ENCODE data around the gene UBE2N. TPM values are rescaled to one million over a fixed set of nuclear protein-coding genes. Genes with fewer than 3 reads are reported as not detected.

UBE2N gene
- total RNA-seq, 2 experiments from 2014 or later, result 159 to 170 TPM

- H3K36me3 Mint-ChIP-seq (ENCODE audit: low read depth), result peaks cover 2% of the 10 kb centered on the region
- no peaks in the 10 kb centered on the region for H3K9me3 Mint-ChIP-seq
- no peak overlapping the region for H3K4me3 Mint-ChIP-seq
- ChIA-PET CTCF (interaction anchor here (0.6 to 1.2 kb wide), 3 partner anchors 9 to 387 kb away, joined by 3 to 6 read pairs (median 3); no protein-coding TSS in a partner anchor), POLR2A (interaction anchor here (1.6 kb wide), 1 partner anchor 445 kb away, joined by 5 read pairs; the partner anchor contains the start of gene EEA1)
- H3K27me3 Mint-ChIP-seq, result peaks cover 4% of the 10 kb centered on the region
- no peak overlapping the region for H3K27ac Mint-ChIP-seq
- DNase-seq, result no peak
- H3K4me1 Mint-ChIP-seq, result peaks cover 8% of the 10 kb centered on the region
These were observed 67.6 kb downstream of the UBE2N start for GRCh38 chr12:93373961-93374656.

DNA sequence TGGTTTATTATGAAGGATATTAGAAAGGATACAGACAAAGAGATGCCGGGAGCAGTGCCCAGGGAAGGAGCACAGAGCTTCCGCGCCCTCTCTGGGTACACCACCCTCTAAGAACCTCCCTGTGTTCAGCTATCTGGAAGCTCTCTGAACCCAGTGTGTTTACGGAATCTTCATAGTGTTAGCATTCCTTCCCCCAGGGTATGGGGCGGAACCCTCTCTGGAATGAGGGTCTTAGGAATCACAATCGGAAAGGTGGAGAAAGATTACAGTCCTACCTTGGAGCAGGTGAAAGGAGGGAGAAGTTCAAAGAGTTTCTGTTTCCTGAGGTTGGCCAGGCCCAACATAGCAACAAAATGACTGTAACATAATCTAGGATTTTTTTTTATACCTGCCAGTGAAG, 70.8 kb downstream of the UBE2N start:
- Mint-ChIP-seq H3K27me3 (peaks cover 2% of the 10 kb centered on the region), H3K27ac (no peak overlapping the region), H3K9me3 (no peaks in the 10 kb centered on the region), H3K4me1 (peaks cover 2% of the 10 kb centered on the region), H3K36me3 (ENCODE audit: low read depth) (no peaks in the 10 kb centered on the region), H3K4me3 (no peak overlapping the region)
- ChIA-PET POLR2A (no interaction called here), CTCF (no interaction called here)
- no peak for DNase-seq

- no peak for DNase-seq
- Mint-ChIP-seq H3K27me3 (peaks cover 2% of the 10 kb centered on the region), H3K4me1 (peaks cover 4% of the 10 kb centered on the region), H3K27ac (no peak overlapping the region), H3K9me3 (no peaks in the 10 kb centered on the region), H3K4me3 (no peak overlapping the region), H3K36me3 (ENCODE audit: low read depth) (no peaks in the 10 kb centered on the region)
- CTCF ChIA-PET, result no interaction called here
- POLR2A ChIA-PET, result no interaction called here
These were observed 72.2 kb downstream of the UBE2N start for GRCh38 chr12:93369505-93369904.

- Mint-ChIP-seq H3K36me3 (ENCODE audit: low read depth) (no peaks in the 10 kb centered on the region), H3K27ac (no peak overlapping the region), H3K27me3 (peaks cover 2% of the 10 kb centered on the region), H3K9me3 (no peaks in the 10 kb centered on the region), H3K4me3 (no peak overlapping the region), H3K4me1 (peaks cover 9% of the 10 kb centered on the region)
- POLR2A ChIA-PET, result no interaction called here
- CTCF ChIA-PET, result no interaction called here
- DNase-seq, result no peak
These were observed 73.0 kb downstream of the UBE2N start for GRCh38 chr12:93368766-93369165.

- DNase-seq, result no peak
- ChIA-PET POLR2A (no interaction called here), CTCF (interaction anchor here (0.9 kb wide), 1 partner anchor 16 kb away, joined by 3 read pairs; no protein-coding TSS in a partner anchor)
- H3K9me3 Mint-ChIP-seq, result no peaks in the 10 kb centered on the region
- no peaks in the 10 kb centered on the region for H3K27me3 Mint-ChIP-seq
- H3K36me3 Mint-ChIP-seq (ENCODE audit: low read depth), result no peaks in the 10 kb centered on the region
- no peak overlapping the region for H3K4me3 Mint-ChIP-seq
- no peak overlapping the region for H3K27ac Mint-ChIP-seq
- H3K4me1 Mint-ChIP-seq, result peaks cover 10% of the 10 kb centered on the region
These were observed 75.3 kb downstream of the UBE2N start for GRCh38 chr12:93366422-93366821.

DNA sequence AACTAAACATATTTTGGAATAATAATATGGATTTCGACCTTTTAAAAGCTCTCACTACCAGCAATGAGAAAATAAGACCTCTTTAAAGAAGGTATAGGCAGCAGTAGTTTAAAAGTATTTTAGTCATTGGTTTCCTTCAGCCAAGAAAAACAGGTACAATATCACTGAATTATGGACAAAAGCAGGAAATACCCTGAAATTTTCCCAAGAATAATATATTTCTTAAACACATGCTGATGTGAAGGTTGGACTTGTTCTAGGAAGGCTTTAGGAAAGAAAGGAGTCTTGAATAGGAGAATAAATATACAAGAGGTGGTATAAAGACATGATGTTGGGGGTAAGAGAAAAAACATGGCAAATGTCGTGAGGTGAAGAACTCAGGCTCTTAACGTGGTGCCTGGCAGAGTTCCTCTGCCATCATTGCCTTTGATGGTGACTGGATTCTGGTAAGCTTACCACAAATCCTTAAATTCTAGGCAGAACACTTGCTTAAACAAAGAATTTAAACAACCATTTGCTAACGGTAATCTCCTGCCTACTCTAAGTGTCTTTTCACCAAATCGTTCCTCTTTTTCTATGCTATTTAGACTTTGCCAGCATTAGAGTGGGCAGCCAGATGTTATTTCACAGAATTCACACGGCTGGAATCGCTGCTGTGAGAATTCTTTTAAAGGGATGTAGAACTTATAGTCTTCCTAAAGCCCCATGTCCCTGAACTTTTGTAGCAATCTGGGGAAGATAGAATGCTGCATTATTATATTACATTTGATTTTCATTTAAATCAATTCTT, 75.9 kb downstream of the UBE2N start:
- no peak overlapping the region for H3K27ac Mint-ChIP-seq
- no peak for DNase-seq
- no peak overlapping the region for H3K4me3 Mint-ChIP-seq
- peaks cover 10% of the 10 kb centered on the region for H3K4me1 Mint-ChIP-seq
- no peaks in the 10 kb centered on the region for H3K27me3 Mint-ChIP-seq
- ChIA-PET POLR2A (no interaction called here), CTCF (interaction anchor here (0.6 to 0.9 kb wide), 3 partner anchors 8 to 16 kb away, joined by 3 to 4 read pairs (median 3); no protein-coding TSS in a partner anchor)
- no peaks in the 10 kb centered on the region for H3K9me3 Mint-ChIP-seq
- no peaks in the 10 kb centered on the region for H3K36me3 Mint-ChIP-seq (ENCODE audit: low read depth)

- H3K4me3 Mint-ChIP-seq, result no peak overlapping the region
- no peak for DNase-seq
- H3K9me3 Mint-ChIP-seq, result no peaks in the 10 kb centered on the region
- H3K4me1 Mint-ChIP-seq, result peaks cover 10% of the 10 kb centered on the region
- H3K36me3 Mint-ChIP-seq (ENCODE audit: low read depth), result no peaks in the 10 kb centered on the region
- H3K27me3 Mint-ChIP-seq, result no peaks in the 10 kb centered on the region
- ChIA-PET CTCF (interaction anchor here (0.6 to 1.0 kb wide), 2 partner anchors 12 to 33 kb away, joined by 3 to 4 read pairs; no protein-coding TSS in a partner anchor), POLR2A (interaction anchor here (1.1 to 1.2 kb wide), 3 partner anchors 13 to 24 kb away, joined by 3 read pairs; no protein-coding TSS in a partner anchor)
- H3K27ac Mint-ChIP-seq, result no peak overlapping the region
These were observed 77.9 kb downstream of the UBE2N start for GRCh38 chr12:93363841-93364297.

- no peaks in the 10 kb centered on the region for H3K27me3 Mint-ChIP-seq
- ChIA-PET POLR2A (no interaction called here), CTCF (no interaction called here)
- H3K9me3 Mint-ChIP-seq, result no peaks in the 10 kb centered on the region
- H3K4me3 Mint-ChIP-seq, result no peak overlapping the region
- no peak for DNase-seq
- H3K36me3 Mint-ChIP-seq (ENCODE audit: low read depth), result no peaks in the 10 kb centered on the region
- H3K27ac Mint-ChIP-seq, result no peak overlapping the region
- H3K4me1 Mint-ChIP-seq, result peaks cover 10% of the 10 kb centered on the region
These were observed 80.4 kb downstream of the UBE2N start for GRCh38 chr12:93361151-93361919.

DNA sequence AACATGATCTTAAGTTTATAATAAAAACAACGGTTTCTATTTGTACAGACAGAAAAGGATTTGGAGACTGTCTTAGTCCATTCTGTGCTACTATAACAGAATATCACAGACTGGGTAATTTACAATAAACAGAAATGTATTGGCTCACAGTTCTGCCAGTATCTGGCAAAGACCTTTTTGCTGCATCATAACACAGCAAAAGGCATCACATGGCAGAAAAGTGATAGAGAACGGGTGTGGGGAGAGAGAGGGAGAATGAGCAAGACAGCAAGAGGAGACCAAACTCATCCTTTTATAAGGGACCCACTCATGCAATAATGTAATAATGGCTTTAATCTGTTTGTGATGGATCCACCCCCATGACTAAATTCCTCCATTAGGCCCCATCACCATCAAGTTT, 81.1 kb downstream of the UBE2N start:
- Mint-ChIP-seq H3K9me3 (no peaks in the 10 kb centered on the region), H3K36me3 (ENCODE audit: low read depth) (no peaks in the 10 kb centered on the region), H3K4me3 (no peak overlapping the region), H3K4me1 (peaks cover 10% of the 10 kb centered on the region), H3K27ac (no peak overlapping the region), H3K27me3 (no peaks in the 10 kb centered on the region)
- POLR2A ChIA-PET, result no interaction called here
- CTCF ChIA-PET, result no interaction called here
- no peak for DNase-seq

GRCh38 chr12:93358821-93359220, 82.9 kb downstream of the UBE2N start:
- CTCF ChIA-PET, result interaction anchor here (0.7 to 2.1 kb wide), 2 partner anchors 18 to 61 kb away, joined by 3 to 5 read pairs; no protein-coding TSS in a partner anchor
- POLR2A ChIA-PET, result no interaction called here
- Mint-ChIP-seq H3K9me3 (no peaks in the 10 kb centered on the region), H3K27ac (no peak overlapping the region), H3K27me3 (no peaks in the 10 kb centered on the region), H3K4me1 (peaks cover 2% of the 10 kb centered on the region), H3K36me3 (ENCODE audit: low read depth) (no peaks in the 10 kb centered on the region), H3K4me3 (no peak overlapping the region)
- no peak for DNase-seq

DNA sequence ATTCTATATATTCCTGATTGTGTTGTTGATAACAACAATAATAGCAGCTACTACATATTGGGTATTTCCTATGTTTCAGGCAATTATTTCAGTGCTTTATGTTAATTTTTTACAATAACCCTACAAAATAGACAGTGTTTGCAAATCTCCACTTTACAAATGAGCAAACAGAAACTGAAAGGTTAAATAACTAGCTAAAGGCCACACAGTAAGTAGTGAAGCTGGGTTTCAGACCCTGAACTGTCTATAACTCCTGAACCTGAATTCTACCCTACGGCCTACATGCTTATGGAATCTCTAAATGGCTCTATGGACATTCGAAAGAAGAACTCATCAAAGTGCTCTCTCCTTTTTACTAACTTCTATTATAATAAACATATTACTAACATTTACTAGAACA, 83.7 kb downstream of the UBE2N start:
- Mint-ChIP-seq H3K4me3 (no peak overlapping the region), H3K36me3 (ENCODE audit: low read depth) (no peaks in the 10 kb centered on the region), H3K9me3 (no peaks in the 10 kb centered on the region), H3K27ac (no peak overlapping the region), H3K4me1 (no peaks in the 10 kb centered on the region), H3K27me3 (no peaks in the 10 kb centered on the region)
- no peak for DNase-seq
- ChIA-PET POLR2A (no interaction called here), CTCF (interaction anchor here (0.7 to 2.1 kb wide), 2 partner anchors 18 to 61 kb away, joined by 3 to 5 read pairs; no protein-coding TSS in a partner anchor)

DNA sequence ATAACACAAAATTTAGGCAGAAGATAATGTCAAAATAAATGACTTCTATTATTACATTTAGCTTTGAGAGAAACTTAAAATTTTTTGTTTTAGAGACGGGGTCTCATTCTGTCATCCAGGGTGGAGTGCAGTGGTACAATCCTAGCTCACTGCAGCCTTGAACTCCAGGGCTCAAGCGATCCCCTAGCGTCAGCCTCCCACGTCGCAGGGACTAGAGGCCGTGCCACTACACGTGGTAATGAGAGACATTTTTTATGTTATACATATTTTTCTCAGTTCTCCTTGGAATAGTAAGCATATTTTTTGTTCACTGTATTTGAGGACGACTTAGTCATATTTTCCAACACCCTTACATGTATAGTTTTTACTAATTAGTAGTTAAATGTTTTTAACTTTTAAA, 85.5 kb downstream of the UBE2N start:
- H3K27ac Mint-ChIP-seq, result no peak overlapping the region
- H3K27me3 Mint-ChIP-seq, result no peaks in the 10 kb centered on the region
- H3K4me3 Mint-ChIP-seq, result no peak overlapping the region
- H3K4me1 Mint-ChIP-seq, result no peaks in the 10 kb centered on the region
- CTCF ChIA-PET, result interaction anchor here (0.7 kb wide), 1 partner anchor 1530 kb away, joined by 3 read pairs; no protein-coding TSS in a partner anchor
- DNase-seq, result no peak
- H3K9me3 Mint-ChIP-seq, result no peaks in the 10 kb centered on the region
- POLR2A ChIA-PET, result no interaction called here
- no peaks in the 10 kb centered on the region for H3K36me3 Mint-ChIP-seq (ENCODE audit: low read depth)

Measured in activated CD4-positive, alpha-beta memory T cell treated with anti-CD3 and anti-CD28 coated beads, Interleukin-2, amount 10 ng/mL, durations not matched to agents 7 days and 5 days (primary cell).